ENCODE measurements around the gene CHST11. TPM values are rescaled to one million over a fixed set of nuclear protein-coding genes. Genes with fewer than 3 reads are reported as not detected.

The CHST11 gene
- total and polyA plus RNA-seq, 4 donors, result 0.57 to 11.1 (median 3.7) TPM

DNA sequence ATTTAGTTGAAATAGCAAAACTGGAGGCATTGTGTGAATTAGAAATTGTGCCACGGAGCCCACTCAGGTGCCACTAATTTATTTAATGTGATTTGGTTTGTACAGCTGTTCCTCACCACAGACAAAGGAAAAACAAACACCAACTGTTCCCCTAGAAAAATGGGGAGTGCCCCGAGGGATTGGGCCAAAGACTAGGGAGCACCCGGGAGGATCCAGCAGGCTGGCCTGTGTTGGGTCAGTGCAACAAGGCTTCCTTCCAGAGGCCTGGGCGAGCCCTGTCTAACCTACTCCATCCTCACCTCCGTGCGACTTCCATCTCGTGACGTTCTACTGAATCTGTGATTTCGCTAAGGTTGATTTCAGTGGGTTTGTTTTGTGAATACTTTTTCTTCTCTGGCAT is 206.2 kb downstream of the CHST11 start (continued):
- TF ChIP-seq, protein P1, sequence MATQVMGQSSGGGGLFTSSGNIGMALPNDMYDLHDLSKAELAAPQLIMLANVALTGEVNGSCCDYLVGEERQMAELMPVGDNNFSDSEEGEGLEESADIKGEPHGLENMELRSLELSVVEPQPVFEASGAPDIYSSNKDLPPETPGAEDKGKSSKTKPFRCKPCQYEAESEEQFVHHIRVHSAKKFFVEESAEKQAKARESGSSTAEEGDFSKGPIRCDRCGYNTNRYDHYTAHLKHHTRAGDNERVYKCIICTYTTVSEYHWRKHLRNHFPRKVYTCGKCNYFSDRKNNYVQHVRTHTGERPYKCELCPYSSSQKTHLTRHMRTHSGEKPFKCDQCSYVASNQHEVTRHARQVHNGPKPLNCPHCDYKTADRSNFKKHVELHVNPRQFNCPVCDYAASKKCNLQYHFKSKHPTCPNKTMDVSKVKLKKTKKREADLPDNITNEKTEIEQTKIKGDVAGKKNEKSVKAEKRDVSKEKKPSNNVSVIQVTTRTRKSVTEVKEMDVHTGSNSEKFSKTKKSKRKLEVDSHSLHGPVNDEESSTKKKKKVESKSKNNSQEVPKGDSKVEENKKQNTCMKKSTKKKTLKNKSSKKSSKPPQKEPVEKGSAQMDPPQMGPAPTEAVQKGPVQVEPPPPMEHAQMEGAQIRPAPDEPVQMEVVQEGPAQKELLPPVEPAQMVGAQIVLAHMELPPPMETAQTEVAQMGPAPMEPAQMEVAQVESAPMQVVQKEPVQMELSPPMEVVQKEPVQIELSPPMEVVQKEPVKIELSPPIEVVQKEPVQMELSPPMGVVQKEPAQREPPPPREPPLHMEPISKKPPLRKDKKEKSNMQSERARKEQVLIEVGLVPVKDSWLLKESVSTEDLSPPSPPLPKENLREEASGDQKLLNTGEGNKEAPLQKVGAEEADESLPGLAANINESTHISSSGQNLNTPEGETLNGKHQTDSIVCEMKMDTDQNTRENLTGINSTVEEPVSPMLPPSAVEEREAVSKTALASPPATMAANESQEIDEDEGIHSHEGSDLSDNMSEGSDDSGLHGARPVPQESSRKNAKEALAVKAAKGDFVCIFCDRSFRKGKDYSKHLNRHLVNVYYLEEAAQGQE (IDR thresholded peaks at IDR 0.05), result no peak
- TF ChIP-seq HNF4G (IDR thresholded peaks at IDR 0.05) (no peak), RAD21 (IDR thresholded peaks at IDR 0.05) (no peak), FOXA1 (IDR thresholded peaks at IDR 0.05) (no peak)
- TF ChIP-seq, protein P2, sequence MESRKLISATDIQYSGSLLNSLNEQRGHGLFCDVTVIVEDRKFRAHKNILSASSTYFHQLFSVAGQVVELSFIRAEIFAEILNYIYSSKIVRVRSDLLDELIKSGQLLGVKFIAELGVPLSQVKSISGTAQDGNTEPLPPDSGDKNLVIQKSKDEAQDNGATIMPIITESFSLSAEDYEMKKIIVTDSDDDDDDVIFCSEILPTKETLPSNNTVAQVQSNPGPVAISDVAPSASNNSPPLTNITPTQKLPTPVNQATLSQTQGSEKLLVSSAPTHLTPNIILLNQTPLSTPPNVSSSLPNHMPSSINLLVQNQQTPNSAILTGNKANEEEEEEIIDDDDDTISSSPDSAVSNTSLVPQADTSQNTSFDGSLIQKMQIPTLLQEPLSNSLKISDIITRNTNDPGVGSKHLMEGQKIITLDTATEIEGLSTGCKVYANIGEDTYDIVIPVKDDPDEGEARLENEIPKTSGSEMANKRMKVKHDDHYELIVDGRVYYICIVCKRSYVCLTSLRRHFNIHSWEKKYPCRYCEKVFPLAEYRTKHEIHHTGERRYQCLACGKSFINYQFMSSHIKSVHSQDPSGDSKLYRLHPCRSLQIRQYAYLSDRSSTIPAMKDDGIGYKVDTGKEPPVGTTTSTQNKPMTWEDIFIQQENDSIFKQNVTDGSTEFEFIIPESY (IDR thresholded peaks at IDR 0.05), result no peak
- TF ChIP-seq, protein P3, sequence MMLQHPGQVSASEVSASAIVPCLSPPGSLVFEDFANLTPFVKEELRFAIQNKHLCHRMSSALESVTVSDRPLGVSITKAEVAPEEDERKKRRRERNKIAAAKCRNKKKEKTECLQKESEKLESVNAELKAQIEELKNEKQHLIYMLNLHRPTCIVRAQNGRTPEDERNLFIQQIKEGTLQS (IDR thresholded peaks at IDR 0.05), result no peak

DNA sequence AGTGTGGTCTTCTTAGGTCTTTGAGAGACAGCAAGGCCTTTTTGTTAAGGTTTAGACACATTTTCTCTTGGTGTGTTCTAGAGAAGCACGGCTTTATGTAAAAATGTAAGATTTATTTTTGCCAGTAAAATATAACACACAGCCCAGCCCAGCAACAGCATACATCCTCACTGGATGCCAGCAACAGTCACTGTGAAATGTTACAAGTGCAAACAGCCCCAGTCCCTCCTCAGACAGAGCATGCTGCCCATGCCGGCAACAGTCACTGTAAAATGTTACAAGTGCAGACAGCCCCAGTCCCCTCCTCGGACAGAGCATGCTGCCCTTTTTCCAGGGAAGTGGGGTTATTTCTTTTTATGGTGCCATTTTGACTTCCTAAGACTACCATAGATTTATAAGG is 207.6 kb downstream of the CHST11 start:
- Histone ChIP-seq H3K36me3 (ENCODE audit: control insufficient read depth in 4 of 4, insufficient read depth in 3 of 4, low read depth in 1 of 4, low read length in 3 of 4) (no peaks in the 10 kb centered on the region), H3K27me3 (ENCODE audit: control insufficient read depth in 4 of 4, insufficient read depth in 4 of 4, low read length in 3 of 4) (no peaks in the 10 kb centered on the region), H3K9ac (ENCODE audit: low read depth in 1 of 2, low read length in 2 of 2) (no peak overlapping the region), H3K27ac (ENCODE audit: low read depth in 1 of 2, low read length in 2 of 2) (no peak overlapping the region), H3K9me3 (ENCODE audit: control insufficient read depth in 4 of 4, low read length in 3 of 4) (no peaks in the 10 kb centered on the region), H3K4me1 (ENCODE audit: control insufficient read depth in 4 of 4, insufficient read depth in 4 of 4, low read length in 3 of 4) (peaks cover 0 to under 1% (median 0%) of the 10 kb centered on the region in 4 donors), H3K4me3 (ENCODE audit: low read depth in 1 of 3, low read length in 3 of 3) (no peak overlapping the region)
- no peak for DNase-seq (ENCODE audit: low spot score)
- TF ChIP-seq, protein P2 (IDR thresholded peaks at IDR 0.05), result no peak
- TF ChIP-seq SP1 (IDR thresholded peaks at IDR 0.05) (no peak), NR2F2 (IDR thresholded peaks at IDR 0.05) (no peak), FOXA2 (IDR thresholded peaks at IDR 0.05) (no peak), RXRA (IDR thresholded peaks at IDR 0.05) (no peak), RAD21 (IDR thresholded peaks at IDR 0.05) (no peak), HNF4G (IDR thresholded peaks at IDR 0.05) (no peak), JUND (IDR thresholded peaks at IDR 0.05) (no peak), FOXA1 (IDR thresholded peaks at IDR 0.05) (no peak), EGR1 (IDR thresholded peaks at IDR 0.05; ENCODE audit: low read depth in 2 of 2) (no peak), HNF4A (conservative IDR thresholded peaks at IDR 0.05) (no peak), GABPA (IDR thresholded peaks at IDR 0.05 in 1 of 2, conservative IDR thresholded peaks at IDR 0.05 in 1 of 2) (no peak), YY1 (IDR thresholded peaks at IDR 0.05) (no peak), TAF1 (conservative IDR thresholded peaks at IDR 0.05) (no peak)
- TF ChIP-seq, protein P4, sequence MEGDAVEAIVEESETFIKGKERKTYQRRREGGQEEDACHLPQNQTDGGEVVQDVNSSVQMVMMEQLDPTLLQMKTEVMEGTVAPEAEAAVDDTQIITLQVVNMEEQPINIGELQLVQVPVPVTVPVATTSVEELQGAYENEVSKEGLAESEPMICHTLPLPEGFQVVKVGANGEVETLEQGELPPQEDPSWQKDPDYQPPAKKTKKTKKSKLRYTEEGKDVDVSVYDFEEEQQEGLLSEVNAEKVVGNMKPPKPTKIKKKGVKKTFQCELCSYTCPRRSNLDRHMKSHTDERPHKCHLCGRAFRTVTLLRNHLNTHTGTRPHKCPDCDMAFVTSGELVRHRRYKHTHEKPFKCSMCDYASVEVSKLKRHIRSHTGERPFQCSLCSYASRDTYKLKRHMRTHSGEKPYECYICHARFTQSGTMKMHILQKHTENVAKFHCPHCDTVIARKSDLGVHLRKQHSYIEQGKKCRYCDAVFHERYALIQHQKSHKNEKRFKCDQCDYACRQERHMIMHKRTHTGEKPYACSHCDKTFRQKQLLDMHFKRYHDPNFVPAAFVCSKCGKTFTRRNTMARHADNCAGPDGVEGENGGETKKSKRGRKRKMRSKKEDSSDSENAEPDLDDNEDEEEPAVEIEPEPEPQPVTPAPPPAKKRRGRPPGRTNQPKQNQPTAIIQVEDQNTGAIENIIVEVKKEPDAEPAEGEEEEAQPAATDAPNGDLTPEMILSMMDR (IDR thresholded peaks at IDR 0.05; ENCODE audit: low read depth, low read length, missing input control), result no peak
- TF ChIP-seq, protein P5, sequence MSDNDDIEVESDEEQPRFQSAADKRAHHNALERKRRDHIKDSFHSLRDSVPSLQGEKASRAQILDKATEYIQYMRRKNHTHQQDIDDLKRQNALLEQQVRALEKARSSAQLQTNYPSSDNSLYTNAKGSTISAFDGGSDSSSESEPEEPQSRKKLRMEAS (IDR thresholded peaks at IDR 0.05), result no peak
- TF ChIP-seq, protein P1 (IDR thresholded peaks at IDR 0.05), result no peak
- TF ChIP-seq, protein P3 (IDR thresholded peaks at IDR 0.05), result no peak
- 87% methylated on average over 3 of the region's 3 CpGs for WGBS

Measured in liver (tissue), 9 donors.